IMR-90 (cell line): ENCODE data around the gene ABTB2. TPM values are rescaled to one million over a fixed set of nuclear protein-coding genes. Genes with fewer than 3 reads are reported as not detected.

ENCODE experiments used
- ATAC-seq: fragments of 200-7000 bp; cut with Tn5 transposase; 2 replicates; pipeline ENCODE4 v1.9.1; 2020; ENCODE audit warnings: low read depth, mild to moderate bottlenecking, moderate library complexity
- BruUV-seq: library from RNA; stranded (reverse); fragments of 400-500 nt; replicated peaks from 2 replicates; lab custom pipeline; 2021; lab: Mats Ljungman, UMichigan
- CTCF ChIA-PET: fragments of 300-600 bp; formaldehyde crosslinking; extraction: SDS; loops from one replicate; lab custom pipeline; 2021; ENCODE audit warnings: antibody characterized with exemption; lab: Yijun Ruan, JAX
- POLR2A ChIA-PET: fragments of 300-600 bp; sonication (Branson Sonifier 250); formaldehyde crosslinking; loops from one replicate; lab custom pipeline; 2022; ENCODE audit warnings: antibody characterized with exemption; ENCODE audit not compliant: unreplicated experiment; lab: Charles Lee
- DNase-seq: peaks from one replicate; pipeline ENCODE4 v3.0.0; 2013
- H2AFZ ChIP-seq: replicated peaks from 2 replicates; pipeline ENCODE3; 2013; ENCODE audit warnings: low read length, mild to moderate bottlenecking; ENCODE audit not compliant: poor library complexity
- H2AK5ac ChIP-seq: 2 replicates; pipeline ENCODE4 v1.6.1; 2013; ENCODE audit warnings: low read depth, low read length, inconsistent platforms
- H2AK9ac ChIP-seq: replicated peaks from 2 replicates; pipeline ENCODE3; 2013; ENCODE audit warnings: mild to moderate bottlenecking, low read depth, low read length, moderate library complexity; ENCODE audit not compliant: poor library complexity
- H2BK120ac ChIP-seq: 2 replicates; pipeline ENCODE4 v1.6.1; 2013; ENCODE audit warnings: low read depth, low read length, inconsistent platforms
- H2BK15ac ChIP-seq: 3 replicates; pipeline ENCODE4 v1.6.1; 2013; ENCODE audit warnings: low read depth, low read length, inconsistent platforms
- H2BK20ac ChIP-seq: 2 replicates; pipeline ENCODE4 v1.6.1; 2013; ENCODE audit warnings: low read depth, mild to moderate bottlenecking, inconsistent platforms, low read length, moderate library complexity
- H2BK5ac ChIP-seq: 2 replicates; pipeline ENCODE4 v1.6.1; 2013; ENCODE audit warnings: mild to moderate bottlenecking, low read depth, low read length, inconsistent platforms; ENCODE audit not compliant: poor library complexity, severe bottlenecking
- H3K14ac ChIP-seq: replicated peaks from 2 replicates; pipeline ENCODE4 v1.6.1; 2013; ENCODE audit warnings: low read depth, low read length, inconsistent platforms
- H3K18ac ChIP-seq: 2 replicates; pipeline ENCODE4 v1.6.1; 2013; ENCODE audit warnings: low read depth, low read length, control low read depth
- H3K23ac ChIP-seq: 2 replicates; pipeline ENCODE4 v1.6.1; 2013; ENCODE audit warnings: low read depth, low read length, inconsistent platforms
- H3K27ac ChIP-seq: 2 replicates; pipeline ENCODE4 v1.5.1; 2013; ENCODE audit warnings: mild to moderate bottlenecking, control low read depth, low read length; ENCODE audit not compliant: insufficient read depth
- H3K27me3 ChIP-seq: 2 replicates; pipeline ENCODE4 v1.6.1; 2013; ENCODE audit warnings: low read length; ENCODE audit not compliant: control insufficient read depth, insufficient read depth
- H3K36me3 ChIP-seq: 2 replicates; pipeline ENCODE4 v1.6.1; 2013; ENCODE audit warnings: low read length, mixed read lengths; ENCODE audit not compliant: control insufficient read depth, insufficient read depth
- H3K4ac ChIP-seq: 2 replicates; pipeline ENCODE4 v1.6.1; 2013; ENCODE audit warnings: low read depth, low read length, inconsistent platforms
- H3K4me1 ChIP-seq: 2 replicates; pipeline ENCODE4 v1.6.1; 2013; ENCODE audit warnings: low read length, mixed read lengths; ENCODE audit not compliant: control insufficient read depth, insufficient read depth
- H3K4me2 ChIP-seq: 2 replicates; pipeline ENCODE4 v1.6.1; 2013; ENCODE audit warnings: low read depth, mild to moderate bottlenecking, control low read depth, low read length, moderate library complexity
- H3K4me3 ChIP-seq: 2 replicates; pipeline ENCODE4 v1.5.1; 2013; ENCODE audit warnings: low read depth, mild to moderate bottlenecking, control low read depth, low read length, moderate library complexity; ENCODE audit not compliant: insufficient read depth
- H3K56ac ChIP-seq: 2 replicates; pipeline ENCODE4 v1.6.1; 2013; ENCODE audit warnings: low read length, inconsistent platforms; ENCODE audit not compliant: insufficient read depth; ENCODE audit errors: extremely low read depth
- H3K79me1 ChIP-seq, 2 experiments: 2 replicates each; pipeline ENCODE4 v1.6.1; 2013; ENCODE audit warnings: low read length in 2 of 2, inconsistent platforms in 1 of 2, low read depth in 1 of 2
- H3K9ac ChIP-seq: 2 replicates; pipeline ENCODE4 v1.6.1; 2013; ENCODE audit warnings: low read depth, low read length, control low read depth
- H3K9me1 ChIP-seq: 2 replicates; pipeline ENCODE4 v1.6.1; 2013; ENCODE audit warnings: low read length, inconsistent platforms; ENCODE audit not compliant: insufficient read depth
- H3K9me3 ChIP-seq: 2 replicates; pipeline ENCODE4 v1.6.1; 2013; ENCODE audit warnings: low read length; ENCODE audit not compliant: control insufficient read depth, insufficient read depth
- H4K20me1 ChIP-seq: 2 replicates; pipeline ENCODE4 v1.6.1; 2013; ENCODE audit warnings: low read length, inconsistent platforms; ENCODE audit not compliant: insufficient read depth
- H4K5ac ChIP-seq: 2 replicates; pipeline ENCODE4 v1.6.1; 2013; ENCODE audit warnings: mild to moderate bottlenecking, low read depth, low read length, control low read depth
- H4K8ac ChIP-seq, 2 experiments: 2 replicates each; pipeline ENCODE4 v1.6.1; 2013; ENCODE audit warnings: low read depth in 2 of 2, low read length in 2 of 2, control low read depth in 1 of 2, inconsistent platforms in 1 of 2
- H4K91ac ChIP-seq: 2 replicates; pipeline ENCODE4 v1.6.1; 2013; ENCODE audit warnings: low read depth, low read length, inconsistent platforms; ENCODE audit not compliant: insufficient read depth
- BHLHE40 ChIP-seq: fragments of 150-350 bp; IDR thresholded peaks from 2 replicates; pipeline ENCODE4 v1.6.1; 2016; ENCODE audit warnings: mild to moderate bottlenecking, low read depth, low read length
- CEBPB ChIP-seq: IDR thresholded peaks from 2 replicates; pipeline ENCODE4 v1.6.1; 2012; ENCODE audit warnings: low read depth, low read length, improper control_type of control experiment
- CTCF ChIP-seq: conservative IDR thresholded peaks from 2 replicates; pipeline ENCODE4 v1.5.1; 2012; ENCODE audit warnings: mild to moderate bottlenecking, low read depth, low read length, improper control_type of control experiment
- ELK1 ChIP-seq: fragments of 150-350 bp; IDR thresholded peaks from 2 replicates; pipeline ENCODE4 v1.6.1; 2016; ENCODE audit warnings: low read depth, mild to moderate bottlenecking, low read length, moderate library complexity, borderline replicate concordance
- FOS ChIP-seq: fragments of 150-350 bp; IDR thresholded peaks from 2 replicates; pipeline ENCODE4 v1.6.1; 2016; ENCODE audit warnings: low read depth, low read length
- MAFK ChIP-seq: IDR thresholded peaks from 2 replicates; pipeline ENCODE4 v1.6.1; 2012; ENCODE audit warnings: low read depth, low read length, improper control_type of control experiment
- MXI1 ChIP-seq: IDR thresholded peaks from 2 replicates; pipeline ENCODE4 v1.6.1; 2012; ENCODE audit warnings: low read depth, mild to moderate bottlenecking, low read length, moderate library complexity, borderline replicate concordance
- NFE2L2 ChIP-seq: fragments of 150-350 bp; IDR thresholded peaks from 2 replicates; pipeline ENCODE4 v1.6.1; 2016; ENCODE audit warnings: low read depth, mild to moderate bottlenecking, low read length
- POLR2A ChIP-seq: IDR thresholded peaks from 2 replicates; pipeline ENCODE4 v1.6.1; 2012; ENCODE audit warnings: mild to moderate bottlenecking, low read depth, low read length
- RAD21 ChIP-seq: IDR thresholded peaks from 2 replicates; pipeline ENCODE4 v1.6.1; 2012; ENCODE audit warnings: low read length, improper control_type of control experiment
- RCOR1 ChIP-seq: IDR thresholded peaks from 2 replicates; pipeline ENCODE4 v1.6.1; 2012; ENCODE audit warnings: mild to moderate bottlenecking, low read length, improper control_type of control experiment; ENCODE audit not compliant: insufficient replicate concordance
- RFX5 ChIP-seq: IDR thresholded peaks from 2 replicates; pipeline ENCODE4 v1.8.0; 2012; ENCODE audit warnings: low read depth, mild to moderate bottlenecking, low read length, moderate library complexity
- SMC3 ChIP-seq: fragments of 150-350 bp; IDR thresholded peaks from 2 replicates; pipeline ENCODE4 v1.6.1; 2016; ENCODE audit warnings: low read depth, mild to moderate bottlenecking, antibody characterized with exemption, low read length, moderate library complexity
- USF2 ChIP-seq: fragments of 150-350 bp; IDR thresholded peaks from 2 replicates; pipeline ENCODE4 v1.6.1; 2017; ENCODE audit warnings: mild to moderate bottlenecking, antibody characterized with exemption, low read length, low read depth
- WGBS, 2 experiments: methylation state at CpG; one replicate each; pipeline versions ENCODE4 v1.1.5 to v1.1.7; 2013; ENCODE audit warnings: missing lambda C conversion rate in 2 of 2; ENCODE audit not compliant: insufficient read length in 1 of 2; ENCODE audit errors: extremely low coverage in 2 of 2; 5-methylcytosine and 5-hydroxymethylcytosine counted together
- dilution Hi-C: fragments of 300-500 bp; cut with HindIII; formaldehyde crosslinking; loops from one replicate; pipeline ENCODE4 v1.14.3; 2018; ENCODE audit warnings: low sequenced_read_pairs; ENCODE audit not compliant: unreplicated experiment
- in situ Hi-C: fragments of 300-500 bp; cut with MboI; formaldehyde crosslinking; loops from 3 replicates; pipeline ENCODE4 v1.14.3; 2019; ENCODE audit warnings: low sequenced_read_pairs, inconsistent platforms, mixed read lengths
- intact Hi-C: fragments of 100-400 bp; cut with micrococcal nuclease; formaldehyde crosslinking; loops from 2 replicates; pipeline ENCODE4 v1.10.0; 2022
- polyA plus RNA-seq, 3 experiments: library from polyadenylated mRNA; depleted of rRNA; stranded (reverse); fragments of >200 nt; gene quantifications; 2 replicates each; pipeline ENCODE4 v1.2.3, GENCODE V29; 2012; ENCODE audit warnings: low replicate concordance in 1 of 3
- total RNA-seq: library from RNA; depleted of rRNA; stranded (reverse); fragments of >200 nt; gene quantifications from 2 replicates; pipeline ENCODE4 v1.2.3, GENCODE V29; 2012

The ABTB2 gene
- total and polyA plus RNA-seq, 2 of the 4 experiments (the other 2 are of a cell fraction) = 0.18 to 2.0 TPM

- H3K4ac ChIP-seq = no peak overlapping the region
- in situ Hi-C loops (no loop called here), dilution Hi-C loops (no loop called here), intact Hi-C loops (no loop called here)
- no TSS peak for BruUV-seq
- H3K23ac ChIP-seq = no peak overlapping the region
- H2AK5ac ChIP-seq = no peak overlapping the region
- H3K79me1 ChIP-seq = no peaks in the 10 kb centered on the region
- H4K91ac ChIP-seq = no peak overlapping the region; the same call in 1 of the 2 replicates
- no peak overlapping the region for H3K4me2 ChIP-seq
- H2BK5ac ChIP-seq = no peak overlapping the region
- CTCF ChIA-PET = interaction anchor here (0.8 kb wide), 1 partner anchor 19 kb away, joined by 3 read pairs; no protein-coding TSS in a partner anchor
- TF ChIP-seq SMC3 (no peak), CTCF (no peak), ELK1 (no peak), RAD21 (no peak), NFE2L2 (no peak), MXI1 (no peak), CEBPB (no peak), POLR2A (no peak), RFX5 (no peak), RCOR1 (no peak), FOS (no peak), MAFK (no peak), USF2 (no peak), BHLHE40 (no peak)
- ATAC-seq (peak; percentile 62), DNase-seq (no peak)
- H2AFZ ChIP-seq = peak overlapping the region; percentile 3
- peaks cover 11% of the 10 kb centered on the region for H3K9me1 ChIP-seq
- H3K27ac ChIP-seq = peak overlapping the region; percentile 22; the same call in 1 of the 2 replicates
- no peaks in the 10 kb centered on the region for H3K9me3 ChIP-seq
- H2BK15ac ChIP-seq = no peak overlapping the region
- H2BK20ac ChIP-seq = no peak overlapping the region
- H3K27me3 ChIP-seq = no peaks in the 10 kb centered on the region
- no peak overlapping the region for H3K9ac ChIP-seq
- no peaks in the 10 kb centered on the region for H4K20me1 ChIP-seq
- H2AK9ac ChIP-seq = peak overlapping the region; percentile 39
- no peak overlapping the region for H4K8ac ChIP-seq
- H3K4me1 ChIP-seq = peaks cover 13% of the 10 kb centered on the region
- peak overlapping the region; percentile 46; the same call in 1 of the 2 replicates for H4K5ac ChIP-seq
- no peak overlapping the region for H3K14ac ChIP-seq
- no peak overlapping the region for H2BK120ac ChIP-seq
- POLR2A ChIA-PET = no interaction called here
- H3K18ac ChIP-seq = no peak overlapping the region
- 20% methylated on average over 1 of the region's 6 CpGs; no CpG with 5 or more reads in 1 of the 2 experiments for WGBS, 2 experiments
- H3K36me3 ChIP-seq = no peaks in the 10 kb centered on the region
- no peak overlapping the region for H3K4me3 ChIP-seq
- H3K56ac ChIP-seq = no peak overlapping the region
Measured at GRCh38 chr11:34206407-34207300, 151.2 kb downstream of the ABTB2 start.
